Measurements from ENCODE around the gene AK4. TPM values are rescaled to one million over a fixed set of nuclear protein-coding genes. Genes with fewer than 3 reads are reported as not detected.

AK4 gene
- total RNA-seq, 1 donor from 2014 or later = 24.7 TPM

- no peak for DNase-seq (ENCODE audit: extremely low read depth, low read depth, low spot score)
These were observed 90.0 kb downstream of the AK4 start for GRCh38 chr1:65238010-65238409.

- no peak for DNase-seq (ENCODE audit: extremely low read depth, low read depth, low spot score)
These were observed 95.5 kb downstream of the AK4 start for GRCh38 chr1:65243491-65243890.

- DNase-seq (ENCODE audit: extremely low read depth, low read depth, low spot score) = no peak
These were observed 97.3 kb downstream of the AK4 start for GRCh38 chr1:65245295-65245694.

- DNase-seq (ENCODE audit: extremely low read depth, low read depth, low spot score) = no peak
These were observed 99.7 kb downstream of the AK4 start for GRCh38 chr1:65247419-65248359.

GRCh38 chr1:65250826-65251225 lies 102.8 kb downstream of the AK4 start:
- no peak for DNase-seq (ENCODE audit: extremely low read depth, low read depth, low spot score)

- no peak for DNase-seq (ENCODE audit: extremely low read depth, low read depth, low spot score)
These were observed 105.9 kb downstream of the AK4 start for GRCh38 chr1:65253800-65254319.

GRCh38 chr1:65254320-65255034 lies 106.5 kb downstream of the AK4 start:
- DNase-seq (ENCODE audit: extremely low read depth, low read depth, low spot score) = no peak

GRCh38 chr1:65255035-65255655 lies 107.1 kb downstream of the AK4 start:
- DNase-seq (ENCODE audit: extremely low read depth, low read depth, low spot score) = no peak

GRCh38 chr1:65255656-65256050 lies 107.7 kb downstream of the AK4 start:
- no peak for DNase-seq (ENCODE audit: extremely low read depth, low read depth, low spot score)

- no peak for DNase-seq (ENCODE audit: extremely low read depth, low read depth, low spot score)
These were observed 109.1 kb downstream of the AK4 start for GRCh38 chr1:65256860-65257708.

GRCh38 chr1:65258106-65258505 lies 110.1 kb downstream of the AK4 start:
- DNase-seq (ENCODE audit: extremely low read depth, low read depth, low spot score) = no peak

- DNase-seq (ENCODE audit: extremely low read depth, low read depth, low spot score) = no peak
These were observed 111.8 kb downstream of the AK4 start for GRCh38 chr1:65259816-65260215.

- DNase-seq (ENCODE audit: extremely low read depth, low read depth, low spot score) = no peak
These were observed 113.0 kb downstream of the AK4 start for GRCh38 chr1:65260851-65261473.

- no peak for DNase-seq (ENCODE audit: extremely low read depth, low read depth, low spot score)
These were observed 115.3 kb downstream of the AK4 start for GRCh38 chr1:65263286-65263685.

GRCh38 chr1:65264197-65264929 lies 116.4 kb downstream of the AK4 start:
- no peak for DNase-seq (ENCODE audit: extremely low read depth, low read depth, low spot score)

GRCh38 chr1:65265296-65265650 lies 117.3 kb downstream of the AK4 start:
- DNase-seq (ENCODE audit: extremely low read depth, low read depth, low spot score) = no peak

GRCh38 chr1:65265651-65266351 lies 117.8 kb downstream of the AK4 start:
- DNase-seq (ENCODE audit: extremely low read depth, low read depth, low spot score) = no peak

GRCh38 chr1:65266476-65266875 lies 118.5 kb downstream of the AK4 start:
- DNase-seq (ENCODE audit: extremely low read depth, low read depth, low spot score) = no peak

GRCh38 chr1:65267271-65267670 lies 119.3 kb downstream of the AK4 start:
- DNase-seq (ENCODE audit: extremely low read depth, low read depth, low spot score) = no peak
